Osteoblast (primary cell): Measurements from ENCODE around the gene FAAP100. TPM values are rescaled to one million over a fixed set of nuclear protein-coding genes. Genes with fewer than 3 reads are reported as not detected.

Experiments used
- DNase-seq: peaks from one replicate; pipeline ENCODE4 v3.0.0; 2011; ENCODE audit warnings: low spot score, mixed read lengths; ENCODE audit not compliant: insufficient read length; ENCODE audit errors: missing footprints
- H2AFZ ChIP-seq: 2 replicates; pipeline ENCODE4 v1.6.0; 2011; ENCODE audit warnings: mild to moderate bottlenecking, low read length
- H3K27ac ChIP-seq: 2 replicates; pipeline ENCODE4 v1.5.1; 2011; ENCODE audit warnings: mild to moderate bottlenecking, low read depth, low read length, moderate library complexity
- H3K27me3 ChIP-seq: 2 replicates; pipeline ENCODE4 v1.6.0; 2012; ENCODE audit warnings: mild to moderate bottlenecking, control low read depth, inconsistent platforms, low read length, moderate library complexity; ENCODE audit not compliant: insufficient read depth
- H3K36me3 ChIP-seq: 2 replicates; pipeline ENCODE4 v1.5.1; 2011; ENCODE audit warnings: mild to moderate bottlenecking, low read length, control low read depth, moderate library complexity; ENCODE audit not compliant: insufficient read depth
- H3K4me1 ChIP-seq: 2 replicates; pipeline ENCODE4 v1.5.1; 2011; ENCODE audit warnings: mild to moderate bottlenecking, low read length, control low read depth, moderate library complexity; ENCODE audit not compliant: insufficient read depth
- H3K4me2 ChIP-seq: 2 replicates; pipeline ENCODE4 v1.6.0; 2011; ENCODE audit warnings: mild to moderate bottlenecking, low read length; ENCODE audit not compliant: insufficient read depth
- H3K4me3 ChIP-seq: fragments of 200-600 bp; sonication (generic); 3 replicates; pipeline ENCODE4 v1.5.1; 2012; ENCODE audit warnings: mild to moderate bottlenecking, low read length, inconsistent platforms; ENCODE audit not compliant: insufficient read depth
- H3K79me2 ChIP-seq: 2 replicates; pipeline ENCODE4 v1.6.0; 2012; ENCODE audit warnings: mild to moderate bottlenecking, low read length, control low read depth, inconsistent platforms; ENCODE audit not compliant: insufficient read depth
- H3K9me3 ChIP-seq: 2 replicates; pipeline ENCODE4 v1.5.1; 2011; ENCODE audit warnings: low read depth, low read length, control low read depth
- H4K20me1 ChIP-seq: 2 replicates; pipeline ENCODE4 v1.6.0; 2012; ENCODE audit warnings: mild to moderate bottlenecking, low read length, control low read depth; ENCODE audit not compliant: insufficient read depth
- CTCF ChIP-seq: IDR thresholded peaks from 2 replicates; pipeline ENCODE4 v1.5.1; 2011; ENCODE audit warnings: mild to moderate bottlenecking, low read depth, low read length, moderate library complexity; ENCODE audit errors: extremely low read depth
- total RNA-seq: library from RNA; depleted of rRNA; stranded (reverse); fragments of >200 nt; gene quantifications from 2 replicates; pipeline ENCODE4 v1.2.3, GENCODE V29; 2012

Gene FAAP100
- total RNA-seq, 1 donor, result 44.5 TPM

- Histone ChIP-seq H4K20me1 (peaks cover 31% of the 10 kb centered on the region), H2AFZ (no peak overlapping the region), H3K27ac (no peak overlapping the region), H3K79me2 (peaks cover 45% of the 10 kb centered on the region), H3K27me3 (no peaks in the 10 kb centered on the region), H3K4me1 (peaks cover 5% of the 10 kb centered on the region), H3K36me3 (peaks cover 73% of the 10 kb centered on the region), H3K4me2 (no peak overlapping the region), H3K9me3 (no peaks in the 10 kb centered on the region), H3K4me3 (no peak overlapping the region)
- peak; percentile 66 for DNase-seq
- TF ChIP-seq CTCF, result no peak
These were observed 4.6 kb downstream of the FAAP100 start for GRCh38 chr17:81547614-81547982.

GRCh38 chr17:81546906-81547613, 5.1 kb downstream of the FAAP100 start:
- no peaks in the 10 kb centered on the region for H3K9me3 ChIP-seq
- H3K4me2 ChIP-seq, result no peak overlapping the region
- H3K27ac ChIP-seq, result no peak overlapping the region
- peaks cover 76% of the 10 kb centered on the region for H3K36me3 ChIP-seq
- H3K27me3 ChIP-seq, result no peaks in the 10 kb centered on the region
- no peak overlapping the region for H2AFZ ChIP-seq
- peaks cover 31% of the 10 kb centered on the region for H4K20me1 ChIP-seq
- DNase-seq, result peak; percentile 77
- no peak for TF ChIP-seq CTCF
- peaks cover 5% of the 10 kb centered on the region for H3K4me1 ChIP-seq
- H3K79me2 ChIP-seq, result peaks cover 42% of the 10 kb centered on the region
- H3K4me3 ChIP-seq, result no peak overlapping the region

GRCh38 chr17:81545160-81545949, 6.8 kb downstream of the FAAP100 start:
- DNase-seq, result peak; percentile 69
- H3K4me2 ChIP-seq, result no peak overlapping the region
- H3K79me2 ChIP-seq, result peaks cover 25% of the 10 kb centered on the region
- peaks cover 80% of the 10 kb centered on the region for H3K36me3 ChIP-seq
- peaks cover 19% of the 10 kb centered on the region for H4K20me1 ChIP-seq
- no peak overlapping the region for H3K27ac ChIP-seq
- H3K4me3 ChIP-seq, result no peak overlapping the region
- no peaks in the 10 kb centered on the region for H3K27me3 ChIP-seq
- H2AFZ ChIP-seq, result no peak overlapping the region
- no peak for TF ChIP-seq CTCF
- no peaks in the 10 kb centered on the region for H3K4me1 ChIP-seq
- H3K9me3 ChIP-seq, result no peaks in the 10 kb centered on the region
